Smooth muscle cell of the brain vasculature (primary cell): ENCODE measurements around the gene LRRC36.

ENCODE experiments used
- DNase-seq: peaks from one replicate; pipeline ENCODE4 v3.0.0-alpha.2; 2012; ENCODE audit warnings: low read depth, low spot score

Gene LRRC36

GRCh38 chr16:67425061-67425460 is 98.4 kb downstream of the LRRC36 start:
- DNase-seq: no peak

GRCh38 chr16:67425580-67425979 is 99.0 kb downstream of the LRRC36 start:
- DNase-seq: no peak

- DNase-seq: no peak
Measured at GRCh38 chr16:67426022-67426421, 99.4 kb downstream of the LRRC36 start.

GRCh38 chr16:67426950-67427349 is 100.3 kb downstream of the LRRC36 start:
- DNase-seq: no peak

- DNase-seq: no peak
Measured at GRCh38 chr16:67428146-67428731, 101.6 kb downstream of the LRRC36 start.

- DNase-seq: no peak
Measured at GRCh38 chr16:67429053-67429798, 102.6 kb downstream of the LRRC36 start.

- no peak for DNase-seq
Measured at GRCh38 chr16:67429799-67430503, 103.3 kb downstream of the LRRC36 start.

GRCh38 chr16:67430504-67430976 is 103.9 kb downstream of the LRRC36 start:
- DNase-seq: no peak

- no peak for DNase-seq
Measured at GRCh38 chr16:67430977-67431774, 104.6 kb downstream of the LRRC36 start, which contains the start of gene HSD11B2. HSD11B2 (plus strand) TSS chr16:67431121; CDS start chr16:67431249, 128 bp downstream.

- no peak for DNase-seq
Measured at GRCh38 chr16:67431775-67432505, 105.3 kb downstream of the LRRC36 start.

- DNase-seq: no peak
Measured at GRCh38 chr16:67432506-67432890, 105.9 kb downstream of the LRRC36 start.

- DNase-seq: no peak
Measured at GRCh38 chr16:67433131-67433719, 106.6 kb downstream of the LRRC36 start.
